ENCODE data around the gene VPS52. TPM values are rescaled to one million over a fixed set of nuclear protein-coding genes. Genes with fewer than 3 reads are reported as not detected.

VPS52 gene
- total RNA-seq, 1 experiment from 2014 or later, result 47.1 TPM

DNA sequence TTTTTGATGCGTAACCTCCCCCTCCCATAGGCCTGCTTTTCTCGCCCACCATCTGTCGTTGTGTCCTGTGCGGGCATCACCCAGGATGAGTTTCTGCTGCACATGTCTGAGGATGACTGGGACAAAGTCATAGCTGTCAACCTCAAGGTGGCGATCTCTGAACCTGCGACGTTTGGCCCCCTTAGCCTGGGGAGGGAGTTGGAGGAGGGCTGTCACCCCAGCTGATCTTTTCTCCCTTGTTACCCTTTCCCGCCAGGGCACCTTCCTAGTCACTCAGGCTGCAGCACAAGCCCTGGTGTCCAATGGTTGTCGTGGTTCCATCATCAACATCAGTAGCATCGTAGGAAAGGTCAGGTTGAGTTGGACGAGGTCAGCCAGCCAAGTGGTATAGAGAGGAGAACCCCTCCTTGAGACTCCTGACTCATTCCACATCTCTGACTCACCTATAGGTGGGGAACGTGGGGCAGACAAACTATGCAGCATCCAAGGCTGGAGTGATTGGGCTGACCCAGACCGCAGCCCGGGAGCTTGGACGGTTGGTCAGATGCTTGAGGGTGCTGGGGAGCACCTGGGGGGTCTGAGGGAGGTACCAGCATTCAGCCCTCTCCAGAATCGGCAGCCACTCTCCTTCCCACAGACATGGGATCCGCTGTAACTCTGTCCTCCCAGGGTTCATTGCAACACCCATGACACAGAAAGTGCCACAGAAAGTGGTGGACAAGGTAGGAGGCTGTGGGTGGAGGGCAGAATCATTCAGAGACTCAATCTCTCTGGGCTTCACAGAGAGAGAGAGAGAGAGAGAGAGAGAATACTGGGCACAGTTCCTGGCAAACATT is 66.3 kb downstream of the VPS52 start:
- Histone ChIP-seq H2BK120ac (ENCODE audit: low read depth, low read length, poor library complexity, severe bottlenecking) (no peak overlapping the region), H4K8ac (replicated peaks; ENCODE audit: insufficient read length, low read depth, low read length) (no peak overlapping the region), H3K27ac (ENCODE audit: insufficient read length, low read depth, low read length) (no peak overlapping the region), H3K18ac (ENCODE audit: insufficient read length, low read depth, low read length) (no peak overlapping the region), H3K23me2 (ENCODE audit: insufficient read length, low read depth, low read length, poor library complexity, severe bottlenecking) (peaks cover 22% of the 10 kb centered on the region), H3K27me3 (ENCODE audit: insufficient read depth, low read length) (peaks cover 23% of the 10 kb centered on the region; the same call in 1 of the 2 replicates), H3K14ac (ENCODE audit: insufficient read depth, low read length) (no peak overlapping the region), H3T11ph (ENCODE audit: low read length) (no peak overlapping the region), H4K5ac (ENCODE audit: insufficient read length, low read depth, low read length) (no peak overlapping the region), H3K4ac (ENCODE audit: low read depth, low read length) (no peak overlapping the region), H2BK5ac (ENCODE audit: insufficient read length, low read length) (no peak overlapping the region), H2AK5ac (ENCODE audit: insufficient read length, low read length) (no peak overlapping the region), H3K4me1 (ENCODE audit: insufficient read depth, low read length) (peaks cover 11% of the 10 kb centered on the region; the same call in 1 of the 2 replicates), H2BK20ac (ENCODE audit: low read depth, low read length, poor library complexity, severe bottlenecking) (no peak overlapping the region), H2BK12ac (ENCODE audit: insufficient read length, low read depth, low read length) (no peak overlapping the region), H3K4me2 (ENCODE audit: insufficient read depth, insufficient read length, low read length) (peak overlapping the region; percentile 77), H2AFZ (ENCODE audit: low read length) (no peak overlapping the region), H3K79me1 (ENCODE audit: insufficient read depth, low read depth, low read length, poor library complexity, severe bottlenecking) (no peaks in the 10 kb centered on the region), H2BK15ac (ENCODE audit: low read depth, low read length) (no peak overlapping the region), H3K56ac (ENCODE audit: insufficient read length, low read depth, low read length) (no peak overlapping the region), H4K91ac (ENCODE audit: insufficient read length, low read depth, low read length) (no peak overlapping the region), H3K79me2 (ENCODE audit: insufficient read depth, low read length) (peaks cover 4% of the 10 kb centered on the region; the same call in 1 of the 2 replicates), H3K9me3 (ENCODE audit: control insufficient read depth, low read depth, low read length) (no peaks in the 10 kb centered on the region), H4K20me1 (ENCODE audit: control insufficient read depth, insufficient read depth, insufficient read length) (peaks cover 3% of the 10 kb centered on the region), H3K9ac (ENCODE audit: extremely low read depth, insufficient read length, low read length) (no peak overlapping the region), H3K23ac (ENCODE audit: insufficient read length, low read depth, low read length) (no peak overlapping the region)
- WGBS (ENCODE audit: extremely low coverage, insufficient read length, low lambda C conversion rate), result no CpG with 5 or more reads among the region's 17 CpGs
- TF ChIP-seq, protein P1, sequence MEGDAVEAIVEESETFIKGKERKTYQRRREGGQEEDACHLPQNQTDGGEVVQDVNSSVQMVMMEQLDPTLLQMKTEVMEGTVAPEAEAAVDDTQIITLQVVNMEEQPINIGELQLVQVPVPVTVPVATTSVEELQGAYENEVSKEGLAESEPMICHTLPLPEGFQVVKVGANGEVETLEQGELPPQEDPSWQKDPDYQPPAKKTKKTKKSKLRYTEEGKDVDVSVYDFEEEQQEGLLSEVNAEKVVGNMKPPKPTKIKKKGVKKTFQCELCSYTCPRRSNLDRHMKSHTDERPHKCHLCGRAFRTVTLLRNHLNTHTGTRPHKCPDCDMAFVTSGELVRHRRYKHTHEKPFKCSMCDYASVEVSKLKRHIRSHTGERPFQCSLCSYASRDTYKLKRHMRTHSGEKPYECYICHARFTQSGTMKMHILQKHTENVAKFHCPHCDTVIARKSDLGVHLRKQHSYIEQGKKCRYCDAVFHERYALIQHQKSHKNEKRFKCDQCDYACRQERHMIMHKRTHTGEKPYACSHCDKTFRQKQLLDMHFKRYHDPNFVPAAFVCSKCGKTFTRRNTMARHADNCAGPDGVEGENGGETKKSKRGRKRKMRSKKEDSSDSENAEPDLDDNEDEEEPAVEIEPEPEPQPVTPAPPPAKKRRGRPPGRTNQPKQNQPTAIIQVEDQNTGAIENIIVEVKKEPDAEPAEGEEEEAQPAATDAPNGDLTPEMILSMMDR (conservative IDR thresholded peaks at IDR 0.05), result no peak; the same call in 2 of the 3 replicates
- Mint-ChIP-seq H3K4me1 (peaks cover 42 to 50% of the 10 kb centered on the region in 2 experiments), H3K4me3 (peak overlapping the region; percentile 69 to 95), H3K27ac (peak overlapping the region in 2 of 3 experiments; percentile 85 to 95; a peak in 2 of 7 replicates), H3K36me3 (ENCODE audit: insufficient read depth in 1 of 3, low read depth in 3 of 3) (peaks cover 34 to 47% (median 37%) of the 10 kb centered on the region in 3 experiments), H3K27me3 (ENCODE audit: low read depth) (peaks cover 40% of the 10 kb centered on the region), H3K9me3 (no peaks in the 10 kb centered on the region; a peak in 1 of 5 replicates)
- DNase-seq, result no peak
